HL-60 (cell line): ENCODE measurements around the gene CGB2.
"Not testable (repeated sequence)": the region's sequence is repeated elsewhere in the genome, so short reads cannot be mapped to it uniquely, and the experiment has no call there.

ENCODE experiments used
- POLR2AphosphoS5 ChIP-seq: IDR thresholded peaks from 2 replicates; pipeline ENCODE4 v1.6.1; 2012; ENCODE audit warnings: low read depth
- TF ChIP-seq, protein P1 (sequence below): IDR thresholded peaks from one replicate; pipeline ENCODE4 v1.5.1; 2011; ENCODE audit warnings: low read length, control low read depth, inconsistent platforms; ENCODE audit not compliant: insufficient read depth
- TF ChIP-seq, protein P2 (sequence below): IDR thresholded peaks from 2 replicates; pipeline ENCODE4 v1.6.1; 2012; ENCODE audit warnings: low read depth; ENCODE audit not compliant: insufficient replicate concordance

DNA sequence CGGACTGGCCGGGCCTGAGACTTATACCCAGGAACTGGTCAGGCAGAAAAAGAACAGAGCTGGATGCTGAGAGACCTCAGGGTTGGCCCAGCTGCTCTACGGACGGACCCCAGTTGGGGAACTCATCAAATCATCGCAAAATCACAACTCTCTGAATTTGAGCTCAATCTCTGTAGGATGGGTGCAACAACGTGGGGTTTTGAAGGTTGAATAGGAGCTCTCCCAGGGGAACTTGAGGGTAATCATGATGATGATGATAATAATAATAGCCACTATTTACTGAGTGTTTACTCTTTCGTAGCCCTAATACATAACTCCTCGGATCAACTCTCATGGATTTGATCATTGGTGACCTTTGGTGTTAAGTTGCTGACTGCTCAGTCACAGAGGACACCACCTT, 1.4 kb upstream of the CGB2 start:
- not testable (repeated sequence) for TF ChIP-seq POLR2AphosphoS5
- TF ChIP-seq, protein P1, sequence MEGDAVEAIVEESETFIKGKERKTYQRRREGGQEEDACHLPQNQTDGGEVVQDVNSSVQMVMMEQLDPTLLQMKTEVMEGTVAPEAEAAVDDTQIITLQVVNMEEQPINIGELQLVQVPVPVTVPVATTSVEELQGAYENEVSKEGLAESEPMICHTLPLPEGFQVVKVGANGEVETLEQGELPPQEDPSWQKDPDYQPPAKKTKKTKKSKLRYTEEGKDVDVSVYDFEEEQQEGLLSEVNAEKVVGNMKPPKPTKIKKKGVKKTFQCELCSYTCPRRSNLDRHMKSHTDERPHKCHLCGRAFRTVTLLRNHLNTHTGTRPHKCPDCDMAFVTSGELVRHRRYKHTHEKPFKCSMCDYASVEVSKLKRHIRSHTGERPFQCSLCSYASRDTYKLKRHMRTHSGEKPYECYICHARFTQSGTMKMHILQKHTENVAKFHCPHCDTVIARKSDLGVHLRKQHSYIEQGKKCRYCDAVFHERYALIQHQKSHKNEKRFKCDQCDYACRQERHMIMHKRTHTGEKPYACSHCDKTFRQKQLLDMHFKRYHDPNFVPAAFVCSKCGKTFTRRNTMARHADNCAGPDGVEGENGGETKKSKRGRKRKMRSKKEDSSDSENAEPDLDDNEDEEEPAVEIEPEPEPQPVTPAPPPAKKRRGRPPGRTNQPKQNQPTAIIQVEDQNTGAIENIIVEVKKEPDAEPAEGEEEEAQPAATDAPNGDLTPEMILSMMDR: not testable (repeated sequence)
- TF ChIP-seq, protein P2, sequence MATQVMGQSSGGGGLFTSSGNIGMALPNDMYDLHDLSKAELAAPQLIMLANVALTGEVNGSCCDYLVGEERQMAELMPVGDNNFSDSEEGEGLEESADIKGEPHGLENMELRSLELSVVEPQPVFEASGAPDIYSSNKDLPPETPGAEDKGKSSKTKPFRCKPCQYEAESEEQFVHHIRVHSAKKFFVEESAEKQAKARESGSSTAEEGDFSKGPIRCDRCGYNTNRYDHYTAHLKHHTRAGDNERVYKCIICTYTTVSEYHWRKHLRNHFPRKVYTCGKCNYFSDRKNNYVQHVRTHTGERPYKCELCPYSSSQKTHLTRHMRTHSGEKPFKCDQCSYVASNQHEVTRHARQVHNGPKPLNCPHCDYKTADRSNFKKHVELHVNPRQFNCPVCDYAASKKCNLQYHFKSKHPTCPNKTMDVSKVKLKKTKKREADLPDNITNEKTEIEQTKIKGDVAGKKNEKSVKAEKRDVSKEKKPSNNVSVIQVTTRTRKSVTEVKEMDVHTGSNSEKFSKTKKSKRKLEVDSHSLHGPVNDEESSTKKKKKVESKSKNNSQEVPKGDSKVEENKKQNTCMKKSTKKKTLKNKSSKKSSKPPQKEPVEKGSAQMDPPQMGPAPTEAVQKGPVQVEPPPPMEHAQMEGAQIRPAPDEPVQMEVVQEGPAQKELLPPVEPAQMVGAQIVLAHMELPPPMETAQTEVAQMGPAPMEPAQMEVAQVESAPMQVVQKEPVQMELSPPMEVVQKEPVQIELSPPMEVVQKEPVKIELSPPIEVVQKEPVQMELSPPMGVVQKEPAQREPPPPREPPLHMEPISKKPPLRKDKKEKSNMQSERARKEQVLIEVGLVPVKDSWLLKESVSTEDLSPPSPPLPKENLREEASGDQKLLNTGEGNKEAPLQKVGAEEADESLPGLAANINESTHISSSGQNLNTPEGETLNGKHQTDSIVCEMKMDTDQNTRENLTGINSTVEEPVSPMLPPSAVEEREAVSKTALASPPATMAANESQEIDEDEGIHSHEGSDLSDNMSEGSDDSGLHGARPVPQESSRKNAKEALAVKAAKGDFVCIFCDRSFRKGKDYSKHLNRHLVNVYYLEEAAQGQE: not testable (repeated sequence)
